Endothelial cell of umbilical vein (primary cell): Measurements from ENCODE around the gene TP53BP1. TPM values are rescaled to one million over a fixed set of nuclear protein-coding genes. Genes with fewer than 3 reads are reported as not detected.
A peak's percentile ranks its signal among the peaks of the same experiment; 100 is the strongest.

Source experiments
- BruUV-seq: library from RNA; stranded (reverse); fragments of 400-500 nt; replicated peaks from 2 replicates; lab custom pipeline; 2021; lab: Mats Ljungman, UMichigan
- CTCF ChIA-PET: fragments of 300-600, 350-600 bp; sonication (Branson Sonifier 250); formaldehyde crosslinking; loops from one replicate; lab custom pipeline; 2021; ENCODE audit warnings: antibody characterized with exemption, inconsistent platforms; lab: Charles Lee
- POLR2A ChIA-PET: fragments of 300-600, 350-600 bp; sonication (Branson Sonifier 250); formaldehyde crosslinking; loops from one replicate; lab custom pipeline; 2021; ENCODE audit warnings: antibody characterized with exemption, inconsistent platforms; lab: Charles Lee
- DNase-seq: peaks from one replicate; pipeline ENCODE4 v3.0.0-alpha.2; 2011; ENCODE audit warnings: low read depth, low spot score
- FAIRE-seq: peaks from 2 replicates; lab custom pipeline; 2011; peaks lifted over from hg19 to GRCh38; lab: Jason Lieb, UNC
- H2AFZ ChIP-seq: 2 replicates; pipeline ENCODE4 v1.6.0; 2012; ENCODE audit warnings: low read depth, low read length, control low read depth, inconsistent platforms
- H3K27ac ChIP-seq: 2 replicates; pipeline ENCODE4 v1.5.1; 2011; ENCODE audit warnings: low read depth, mild to moderate bottlenecking, control low read depth, low read length, moderate library complexity; ENCODE audit not compliant: insufficient read depth
- H3K27me3 ChIP-seq, 2 experiments: 2 replicates each; pipeline versions ENCODE4 v1.6.0 to v1.6.1; 2011; ENCODE audit warnings: low read length in 2 of 2, mixed read lengths in 1 of 2; ENCODE audit not compliant: control insufficient read depth in 2 of 2, insufficient read depth in 2 of 2
- H3K36me3 ChIP-seq, 2 experiments: 2 replicates in 1 of 2; 3 replicates in 1 of 2; pipeline ENCODE4 v1.5.1; 2011; ENCODE audit warnings: low read length in 2 of 2, mild to moderate bottlenecking in 1 of 2, moderate library complexity in 1 of 2; ENCODE audit not compliant: control insufficient read depth in 2 of 2, insufficient read depth in 2 of 2; ENCODE audit errors: extremely low read depth in 1 of 2
- H3K4me1 ChIP-seq: 3 replicates; pipeline ENCODE4 v1.5.1; 2011; ENCODE audit warnings: mild to moderate bottlenecking, low read length; ENCODE audit not compliant: control insufficient read depth, insufficient read depth; ENCODE audit errors: extremely low read depth
- H3K4me2 ChIP-seq: 2 replicates; pipeline ENCODE4 v1.6.1; 2011; ENCODE audit warnings: low read length, control low read depth, mixed read lengths; ENCODE audit not compliant: insufficient read depth
- H3K4me3 ChIP-seq, 3 experiments: fragments of 200-600 bp in 1 of 3; sonication (generic), shearing (Covaris generic) in 1 of 3; replicated peaks in 1 of 3; 2 replicates each; pipeline ENCODE4 v1.5.1; 2011 to 2016; ENCODE audit warnings: control low read depth in 3 of 3, low read length in 3 of 3, mild to moderate bottlenecking in 2 of 3, inconsistent platforms in 1 of 3, low read depth in 1 of 3, moderate library complexity in 1 of 3; ENCODE audit not compliant: insufficient read depth in 1 of 3
- H3K79me2 ChIP-seq: 2 replicates; pipeline ENCODE4 v1.6.0; 2012; ENCODE audit warnings: low read length, inconsistent platforms; ENCODE audit not compliant: control insufficient read depth, insufficient read depth
- H3K9ac ChIP-seq: replicated peaks from 2 replicates; pipeline ENCODE3; 2011; ENCODE audit warnings: low read length, control low read depth; ENCODE audit not compliant: insufficient read depth; ENCODE audit errors: extremely low read depth
- H3K9me1 ChIP-seq: replicated peaks from 3 replicates; pipeline ENCODE4 v1.6.0; 2011; ENCODE audit warnings: mild to moderate bottlenecking, low read length; ENCODE audit not compliant: control insufficient read depth, insufficient read depth; ENCODE audit errors: extremely low read depth
- H3K9me3 ChIP-seq: replicated peaks from 2 replicates; pipeline ENCODE4 v1.5.1; 2012; ENCODE audit warnings: low read length, inconsistent platforms; ENCODE audit not compliant: control insufficient read depth, insufficient read depth
- H4K20me1 ChIP-seq: replicated peaks from 2 replicates; pipeline ENCODE3; 2011; ENCODE audit warnings: mild to moderate bottlenecking, low read length; ENCODE audit not compliant: control insufficient read depth, insufficient read depth; ENCODE audit errors: extremely low read depth
- EZH2 ChIP-seq: IDR thresholded peaks from 2 replicates; pipeline ENCODE4 v1.6.1; 2012; ENCODE audit warnings: borderline replicate concordance, low read depth, mild to moderate bottlenecking, moderate library complexity, low read length, inconsistent platforms; ENCODE audit not compliant: severe bottlenecking
- dilution Hi-C: fragments of 300-500 bp; cut with MboI; formaldehyde crosslinking; loops from one replicate; pipeline ENCODE4 v1.15.0; 2019; ENCODE audit warnings: low sequenced_read_pairs; ENCODE audit not compliant: extremely low pct_ligation_motif_present
- intact Hi-C: fragments of 100-400 bp; cut with micrococcal nuclease; formaldehyde crosslinking; loops from one replicate; pipeline ENCODE4 v1.10.0; 2022
- polyA plus RNA-seq, 4 experiments: library from polyadenylated mRNA; depleted of rRNA in 3 of 4; stranded (reverse) in 3 of 4; unstranded in 1 of 4; fragments of >200 nt; gene quantifications; 2 replicates each; pipeline versions ENCODE4 v1.2.1 to v1.2.3, GENCODE V29; 2011 to 2012; ENCODE audit warnings: missing spikeins in 1 of 4
- total RNA-seq: library from RNA; stranded (reverse); gene quantifications from 2 replicates; pipeline ENCODE4 v1.2.3, GENCODE V29; 2021
- TF ChIP-seq, protein P1 (sequence below): IDR thresholded peaks from 2 replicates; pipeline ENCODE4 v1.6.1; 2011; ENCODE audit not compliant: insufficient read depth, insufficient read length

TP53BP1 gene
- total and polyA plus RNA-seq, 2 donors (not counting 3 experiments of a cell fraction or from before 2014, with no cell fraction given): 28.1 to 59.5 TPM

DNA sequence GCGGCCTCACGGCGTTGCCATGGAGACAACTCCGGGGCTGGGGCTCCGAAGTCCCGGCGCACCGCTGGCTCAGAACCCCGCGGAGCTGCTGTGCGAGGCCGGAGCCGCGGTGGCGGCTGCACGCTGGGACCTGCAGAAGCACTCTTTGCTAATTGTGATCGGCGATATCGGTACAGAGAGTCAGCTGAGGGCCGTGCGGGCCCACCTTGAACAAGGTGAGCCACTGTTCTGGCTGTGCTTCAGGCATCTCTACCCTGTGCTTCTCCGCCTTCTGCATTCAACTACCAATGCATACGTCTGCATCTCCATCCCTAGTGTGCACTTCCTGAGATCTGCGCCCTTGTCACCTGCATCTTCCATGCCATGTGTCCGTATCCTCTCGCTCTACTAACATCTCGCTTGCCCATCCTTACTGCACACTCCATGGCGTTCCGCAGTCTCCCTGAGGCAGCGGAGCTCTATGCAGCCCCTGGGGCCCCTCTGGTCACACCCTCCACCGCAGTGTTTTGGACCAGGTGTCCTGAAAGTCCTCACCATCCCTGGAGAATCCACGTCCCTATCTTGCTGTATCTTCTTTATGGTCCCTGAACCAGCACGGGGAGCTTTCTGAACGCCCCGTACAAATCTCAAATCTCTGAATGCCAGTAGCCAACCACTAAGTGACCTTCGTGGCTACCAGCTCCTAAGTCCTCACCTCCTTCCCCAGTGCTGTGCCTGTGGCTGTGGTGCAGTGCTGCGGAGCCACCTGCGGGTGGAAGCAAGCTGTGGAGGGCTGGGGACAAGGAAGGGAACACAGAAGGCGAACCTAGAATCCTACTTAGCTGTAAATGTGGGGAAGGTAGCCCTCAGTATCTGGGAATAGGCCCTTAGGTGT lies 18.3 kb upstream of the TP53BP1 start:
- Histone ChIP-seq H3K4me2 (peak overlapping the region; percentile 77), H3K9ac (no peak overlapping the region), H3K79me2 (no peaks in the 10 kb centered on the region), H3K4me1 (peaks cover 27% of the 10 kb centered on the region), H3K9me3 (no peaks in the 10 kb centered on the region), H3K36me3 (no peaks in the 10 kb centered on the region), H3K9me1 (no peaks in the 10 kb centered on the region), H2AFZ (peak overlapping the region; percentile 93), H3K27me3 (no peaks in the 10 kb centered on the region), H3K27ac (no peak overlapping the region), H3K4me3 (peak overlapping the region; percentile 9 to 64 (median 37)), H4K20me1 (no peaks in the 10 kb centered on the region)
- FAIRE-seq (no peak), DNase-seq (no peak)
- POLR2A ChIA-PET: interaction anchor here (0.6 to 1.7 kb wide), 3 partner anchors 12 to 633 kb away, joined by 3 to 6 read pairs (median 3); partner anchors contain the start of gene TP53BP1
- CTCF ChIA-PET: interaction anchor here (0.9 to 6.6 kb wide), 12 partner anchors 10 to 307 kb away, joined by 3 to 101 read pairs (median 6); partner anchors contain the start of genes ELL3 and TP53BP1
- intact Hi-C loops (loop anchor here (2.0 to 10.0 kb wide), 2 partner anchors 28 to 234 kb away; partner anchors contain the start of gene PDIA3), dilution Hi-C loops (no loop called here)
- no TSS peak for BruUV-seq
- TF ChIP-seq EZH2: no peak
- TF ChIP-seq, protein P1, sequence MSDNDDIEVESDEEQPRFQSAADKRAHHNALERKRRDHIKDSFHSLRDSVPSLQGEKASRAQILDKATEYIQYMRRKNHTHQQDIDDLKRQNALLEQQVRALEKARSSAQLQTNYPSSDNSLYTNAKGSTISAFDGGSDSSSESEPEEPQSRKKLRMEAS: peak; percentile 0
